ENCODE data around the gene CREB5. TPM values are rescaled to one million over a fixed set of nuclear protein-coding genes. Genes with fewer than 3 reads are reported as not detected.
A peak's percentile ranks its signal among the peaks of the same experiment; 100 is the strongest.

CREB5 gene
- total RNA-seq, 1 donor from 2014 or later: 10.3 TPM

GRCh38 chr7:28768577-28769147 is 356.3 kb downstream of the CREB5 start:
- no peaks in the 10 kb centered on the region for H3K9me3 ChIP-seq

DNA sequence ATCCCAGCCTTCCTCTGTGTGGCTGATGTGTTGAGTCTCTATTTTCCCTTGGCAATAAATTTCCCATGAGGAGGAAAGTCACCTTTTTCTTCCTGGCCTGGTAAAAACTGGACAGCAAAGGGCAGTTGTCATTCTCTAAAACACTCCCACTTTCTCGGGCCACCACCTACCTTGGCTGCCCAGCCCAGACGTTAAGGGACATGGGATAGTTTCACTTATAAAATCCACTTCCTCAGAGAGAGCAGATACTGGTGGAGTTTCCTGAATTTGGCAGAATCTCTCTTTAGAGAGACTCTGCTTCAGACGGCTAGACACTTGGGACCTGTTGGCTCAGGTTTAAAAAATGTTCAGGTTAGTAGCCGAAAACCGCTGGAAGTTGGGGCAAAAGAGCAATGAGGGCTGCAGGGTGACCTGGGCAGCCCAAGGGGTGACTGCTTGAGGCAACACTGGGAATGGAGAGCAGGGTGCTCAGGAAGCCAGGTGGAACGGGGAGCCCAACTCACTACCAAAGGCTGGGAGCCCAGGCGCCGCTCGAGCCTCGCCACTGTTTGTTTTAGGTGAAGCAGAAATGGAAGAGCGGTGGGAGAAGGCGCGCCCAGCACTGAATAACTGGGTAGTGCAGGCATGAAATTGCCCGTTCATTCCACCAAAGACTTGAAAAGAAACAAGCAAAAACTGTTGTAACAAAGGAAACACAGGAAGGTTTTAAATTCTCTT is 359.7 kb downstream of the CREB5 start:
- DNase-seq: no peak

More at GRCh38 chr7:28768577-28769147, 356.3 kb downstream of the CREB5 start:
- intact Hi-C loops (cut with DNase I): no loop called here
- Histone ChIP-seq H3K4me1 (no peaks in the 10 kb centered on the region), H3K27me3 (ENCODE audit: low read depth) (no peaks in the 10 kb centered on the region), H3K27ac (no peak overlapping the region), H3K36me3 (no peaks in the 10 kb centered on the region), H3K4me3 (no peak overlapping the region)
- no peak for DNase-seq
- TF ChIP-seq, protein P1, sequence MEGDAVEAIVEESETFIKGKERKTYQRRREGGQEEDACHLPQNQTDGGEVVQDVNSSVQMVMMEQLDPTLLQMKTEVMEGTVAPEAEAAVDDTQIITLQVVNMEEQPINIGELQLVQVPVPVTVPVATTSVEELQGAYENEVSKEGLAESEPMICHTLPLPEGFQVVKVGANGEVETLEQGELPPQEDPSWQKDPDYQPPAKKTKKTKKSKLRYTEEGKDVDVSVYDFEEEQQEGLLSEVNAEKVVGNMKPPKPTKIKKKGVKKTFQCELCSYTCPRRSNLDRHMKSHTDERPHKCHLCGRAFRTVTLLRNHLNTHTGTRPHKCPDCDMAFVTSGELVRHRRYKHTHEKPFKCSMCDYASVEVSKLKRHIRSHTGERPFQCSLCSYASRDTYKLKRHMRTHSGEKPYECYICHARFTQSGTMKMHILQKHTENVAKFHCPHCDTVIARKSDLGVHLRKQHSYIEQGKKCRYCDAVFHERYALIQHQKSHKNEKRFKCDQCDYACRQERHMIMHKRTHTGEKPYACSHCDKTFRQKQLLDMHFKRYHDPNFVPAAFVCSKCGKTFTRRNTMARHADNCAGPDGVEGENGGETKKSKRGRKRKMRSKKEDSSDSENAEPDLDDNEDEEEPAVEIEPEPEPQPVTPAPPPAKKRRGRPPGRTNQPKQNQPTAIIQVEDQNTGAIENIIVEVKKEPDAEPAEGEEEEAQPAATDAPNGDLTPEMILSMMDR (IDR thresholded peaks at IDR 0.05): no peak
- peak in 1 of 2 donors; percentile 33 for ATAC-seq

GRCh38 chr7:28773423-28774145 is 361.3 kb downstream of the CREB5 start:
- DNase-seq: no peak
- no peaks in the 10 kb centered on the region for H3K4me1 ChIP-seq
- H3K36me3 ChIP-seq: no peaks in the 10 kb centered on the region
- H3K9me3 ChIP-seq: no peaks in the 10 kb centered on the region
- ATAC-seq: no peak
- intact Hi-C loops (cut with DNase I): no loop called here
- no peaks in the 10 kb centered on the region for H3K27me3 ChIP-seq (ENCODE audit: low read depth)
- H3K27ac ChIP-seq: no peak overlapping the region
- TF ChIP-seq, protein P1 (IDR thresholded peaks at IDR 0.05): no peak
- H3K4me3 ChIP-seq: no peak overlapping the region

More for the DNA sequence above, 359.7 kb downstream of the CREB5 start:
- H3K27me3 ChIP-seq (ENCODE audit: low read depth): no peaks in the 10 kb centered on the region
- H3K4me1 ChIP-seq: no peaks in the 10 kb centered on the region
- no peaks in the 10 kb centered on the region for H3K36me3 ChIP-seq
- H3K27ac ChIP-seq: no peak overlapping the region
- intact Hi-C loops (cut with DNase I): no loop called here
- no peaks in the 10 kb centered on the region for H3K9me3 ChIP-seq
- peak in 1 of 2 donors; percentile 46 for ATAC-seq
- TF ChIP-seq, protein P1 (IDR thresholded peaks at IDR 0.05): no peak
- no peak overlapping the region for H3K4me3 ChIP-seq

DNA sequence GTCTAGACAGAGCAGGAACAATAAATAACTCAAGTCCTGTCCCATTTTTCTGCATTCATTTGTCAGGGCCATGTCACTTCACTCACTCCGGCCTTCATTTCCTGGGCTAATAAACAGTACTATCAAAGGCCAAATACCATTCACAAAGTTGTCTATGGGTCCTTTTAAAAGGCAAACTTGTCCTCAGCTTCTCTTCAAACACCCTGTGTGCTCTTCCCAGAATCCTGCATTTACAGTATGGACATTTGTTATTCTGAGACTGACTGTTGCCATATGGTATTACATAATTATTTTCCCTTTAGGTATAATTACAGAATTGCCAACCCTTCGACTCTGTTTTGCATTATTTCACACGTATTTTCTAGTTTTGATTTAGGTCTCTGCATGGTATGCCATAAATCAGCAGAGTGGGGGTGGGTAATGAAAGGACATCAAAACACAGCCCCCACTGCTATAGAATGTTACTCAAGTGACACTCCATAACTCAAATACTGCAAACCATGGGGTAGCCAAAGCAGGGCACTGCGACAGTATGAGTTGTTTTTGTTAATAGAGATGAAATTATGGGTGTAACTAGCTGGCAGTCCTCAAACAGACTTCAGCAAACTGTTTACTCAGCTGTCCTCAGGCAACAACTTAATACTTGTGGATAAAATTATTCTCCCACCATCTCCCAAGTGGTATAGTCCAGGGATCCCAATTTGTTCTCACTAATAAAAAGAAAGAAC is 362.1 kb downstream of the CREB5 start:
- DNase-seq (no peak), ATAC-seq (no peak)
- H3K36me3 ChIP-seq: no peaks in the 10 kb centered on the region
- no peak overlapping the region for H3K27ac ChIP-seq
- H3K4me3 ChIP-seq: no peak overlapping the region
- H3K4me1 ChIP-seq: no peaks in the 10 kb centered on the region
- TF ChIP-seq, protein P1 (IDR thresholded peaks at IDR 0.05): no peak
- H3K9me3 ChIP-seq: no peaks in the 10 kb centered on the region
- intact Hi-C loops (cut with DNase I): no loop called here
- no peaks in the 10 kb centered on the region for H3K27me3 ChIP-seq (ENCODE audit: low read depth)

DNA sequence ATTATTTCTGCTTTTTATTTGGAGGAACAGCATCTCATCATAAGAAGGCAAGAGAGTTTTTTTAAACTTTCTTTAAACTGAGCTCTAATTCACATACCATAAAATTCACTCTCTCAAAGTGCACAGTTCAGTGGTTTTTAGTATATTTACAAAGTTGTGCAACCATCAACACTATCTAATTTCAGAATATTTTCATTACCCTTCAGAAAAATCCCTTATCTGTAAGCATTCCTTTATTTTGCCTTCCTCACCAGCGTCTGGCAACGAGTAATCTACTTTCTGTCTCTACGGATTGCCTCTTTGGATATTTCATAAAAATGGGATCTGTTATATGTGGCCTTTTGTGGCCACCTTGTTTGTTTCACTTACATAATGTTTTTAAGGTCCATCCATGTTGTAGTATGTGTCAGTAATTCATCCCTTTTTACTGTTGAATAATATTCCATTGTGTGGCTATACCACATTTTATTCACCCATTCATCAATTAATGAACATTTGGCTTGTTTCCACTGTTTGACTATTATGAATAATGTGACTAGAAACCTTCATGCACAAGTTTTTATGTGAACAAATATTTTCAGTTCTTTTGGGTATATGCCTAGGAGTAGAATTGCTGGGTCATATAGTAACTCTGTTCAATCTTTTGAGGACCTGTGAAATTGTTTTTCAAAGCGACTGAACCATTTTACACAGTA is 364.3 kb downstream of the CREB5 start:
- H3K27me3 ChIP-seq (ENCODE audit: low read depth): no peaks in the 10 kb centered on the region
- ATAC-seq (no peak), DNase-seq (no peak)
- no peak overlapping the region for H3K27ac ChIP-seq
- TF ChIP-seq, protein P1 (IDR thresholded peaks at IDR 0.05): no peak
- H3K36me3 ChIP-seq: no peaks in the 10 kb centered on the region
- intact Hi-C loops (cut with DNase I): no loop called here
- no peaks in the 10 kb centered on the region for H3K4me1 ChIP-seq
- H3K9me3 ChIP-seq: no peaks in the 10 kb centered on the region
- no peak overlapping the region for H3K4me3 ChIP-seq

Measured in lower lobe of right lung (tissue), 2 donors.